ENCODE measurements around the gene ZMIZ1. TPM values are rescaled to one million over a fixed set of nuclear protein-coding genes. Genes with fewer than 3 reads are reported as not detected.
A peak's percentile ranks its signal among the peaks of the same experiment; 100 is the strongest.

The ZMIZ1 gene
- total RNA-seq, 4 donors from 2014 or later = 18.7 to 188 (median 36.7) TPM

DNA sequence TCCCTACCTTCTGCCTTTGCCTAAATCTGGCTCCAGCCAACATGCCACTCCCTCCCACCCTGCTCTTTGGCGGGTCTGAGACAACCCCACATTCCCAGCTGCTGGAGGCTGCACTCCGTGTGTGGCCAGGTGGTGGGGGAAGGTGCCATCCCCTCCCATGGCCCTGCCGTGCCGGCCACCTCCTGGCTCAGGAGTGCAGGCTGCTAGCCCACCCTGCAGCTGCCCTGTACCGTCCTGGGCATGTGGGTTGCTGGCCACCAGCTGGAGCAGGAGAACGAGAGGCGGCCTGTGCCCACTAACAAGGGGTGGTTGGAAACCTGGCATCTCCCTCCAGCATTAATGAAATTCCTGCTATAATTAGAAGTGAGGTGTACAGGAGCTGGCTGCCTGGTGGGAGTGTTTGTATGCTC is 97.6 kb downstream of the ZMIZ1 start:
- Histone ChIP-seq H3K4me3 (no peak overlapping the region), H3K36me3 (no peaks in the 10 kb centered on the region), H3K4me1 (peaks cover 17 to 30% of the 10 kb centered on the region in 2 donors), H3K27ac (peak overlapping the region in 1 of 2 donors; percentile 19), H3K27me3 (no peaks in the 10 kb centered on the region), H3K9me3 (no peaks in the 10 kb centered on the region)
- no peak for TF ChIP-seq POLR2A (IDR thresholded peaks at IDR 0.05)
- TF ChIP-seq, protein P1, sequence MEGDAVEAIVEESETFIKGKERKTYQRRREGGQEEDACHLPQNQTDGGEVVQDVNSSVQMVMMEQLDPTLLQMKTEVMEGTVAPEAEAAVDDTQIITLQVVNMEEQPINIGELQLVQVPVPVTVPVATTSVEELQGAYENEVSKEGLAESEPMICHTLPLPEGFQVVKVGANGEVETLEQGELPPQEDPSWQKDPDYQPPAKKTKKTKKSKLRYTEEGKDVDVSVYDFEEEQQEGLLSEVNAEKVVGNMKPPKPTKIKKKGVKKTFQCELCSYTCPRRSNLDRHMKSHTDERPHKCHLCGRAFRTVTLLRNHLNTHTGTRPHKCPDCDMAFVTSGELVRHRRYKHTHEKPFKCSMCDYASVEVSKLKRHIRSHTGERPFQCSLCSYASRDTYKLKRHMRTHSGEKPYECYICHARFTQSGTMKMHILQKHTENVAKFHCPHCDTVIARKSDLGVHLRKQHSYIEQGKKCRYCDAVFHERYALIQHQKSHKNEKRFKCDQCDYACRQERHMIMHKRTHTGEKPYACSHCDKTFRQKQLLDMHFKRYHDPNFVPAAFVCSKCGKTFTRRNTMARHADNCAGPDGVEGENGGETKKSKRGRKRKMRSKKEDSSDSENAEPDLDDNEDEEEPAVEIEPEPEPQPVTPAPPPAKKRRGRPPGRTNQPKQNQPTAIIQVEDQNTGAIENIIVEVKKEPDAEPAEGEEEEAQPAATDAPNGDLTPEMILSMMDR (IDR thresholded peaks at IDR 0.05) = no peak
- intact Hi-C loops (cut with DNase I; ENCODE audit: low total_unique reads) = no loop called here
- DNase-seq = no peak

DNA sequence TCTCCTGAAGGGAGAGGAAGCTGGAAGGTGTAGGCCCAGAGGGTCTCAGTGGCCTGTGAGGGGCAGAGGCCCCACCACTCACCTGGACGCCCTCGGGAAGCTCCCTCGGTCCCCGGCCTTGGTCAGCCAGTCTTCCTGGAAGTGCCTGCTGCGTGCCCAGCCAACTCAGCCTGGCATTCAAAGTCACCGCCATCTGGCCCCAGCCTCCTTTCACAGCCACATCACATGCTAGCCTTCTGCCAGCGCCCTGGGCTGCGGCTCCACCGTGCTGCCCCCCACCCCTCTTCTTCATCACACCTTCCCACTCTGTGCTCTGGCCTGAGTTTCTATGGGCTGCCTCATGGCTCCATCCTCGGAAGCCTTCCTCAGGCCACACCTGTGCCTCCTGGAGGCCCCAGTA is 98.0 kb downstream of the ZMIZ1 start:
- Histone ChIP-seq H3K4me3 (no peak overlapping the region), H3K27me3 (no peaks in the 10 kb centered on the region), H3K4me1 (peaks cover 17 to 30% of the 10 kb centered on the region in 2 donors), H3K36me3 (no peaks in the 10 kb centered on the region), H3K27ac (peak overlapping the region in 1 of 2 donors; percentile 19), H3K9me3 (no peaks in the 10 kb centered on the region)
- TF ChIP-seq POLR2A (IDR thresholded peaks at IDR 0.05) = no peak
- TF ChIP-seq, protein P1 (IDR thresholded peaks at IDR 0.05) = no peak
- no peak for DNase-seq
- intact Hi-C loops (cut with DNase I; ENCODE audit: low total_unique reads) = no loop called here

DNA sequence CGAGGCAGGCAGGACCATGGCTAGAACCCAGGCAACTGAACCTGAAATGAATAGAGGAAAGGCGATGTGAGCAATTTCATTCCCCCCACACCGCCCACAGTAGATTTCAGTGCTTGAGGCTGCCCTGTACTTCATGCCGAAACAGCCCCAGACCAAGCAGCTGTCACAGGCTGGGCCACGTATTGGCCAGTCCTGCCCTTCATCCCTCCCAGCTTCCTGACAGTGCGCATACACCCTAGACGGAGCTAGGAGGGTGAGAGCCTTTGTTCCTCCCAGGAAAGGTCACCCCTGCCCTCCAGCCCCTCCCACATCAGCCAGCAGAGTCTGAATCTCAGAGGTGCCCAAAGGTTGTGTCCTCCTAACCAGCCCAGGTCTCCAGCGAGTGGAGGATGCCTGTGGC is 98.8 kb downstream of the ZMIZ1 start:
- intact Hi-C loops (cut with DNase I; ENCODE audit: low total_unique reads) = no loop called here
- no peak for DNase-seq
- Histone ChIP-seq H3K9me3 (no peaks in the 10 kb centered on the region), H3K36me3 (no peaks in the 10 kb centered on the region), H3K4me3 (no peak overlapping the region), H3K27me3 (no peaks in the 10 kb centered on the region), H3K27ac (peak overlapping the region in 1 of 2 donors; percentile 78), H3K4me1 (peaks cover 17 to 30% of the 10 kb centered on the region in 2 donors)
- TF ChIP-seq, protein P1 (IDR thresholded peaks at IDR 0.05) = no peak
- TF ChIP-seq POLR2A (IDR thresholded peaks at IDR 0.05) = no peak

DNA sequence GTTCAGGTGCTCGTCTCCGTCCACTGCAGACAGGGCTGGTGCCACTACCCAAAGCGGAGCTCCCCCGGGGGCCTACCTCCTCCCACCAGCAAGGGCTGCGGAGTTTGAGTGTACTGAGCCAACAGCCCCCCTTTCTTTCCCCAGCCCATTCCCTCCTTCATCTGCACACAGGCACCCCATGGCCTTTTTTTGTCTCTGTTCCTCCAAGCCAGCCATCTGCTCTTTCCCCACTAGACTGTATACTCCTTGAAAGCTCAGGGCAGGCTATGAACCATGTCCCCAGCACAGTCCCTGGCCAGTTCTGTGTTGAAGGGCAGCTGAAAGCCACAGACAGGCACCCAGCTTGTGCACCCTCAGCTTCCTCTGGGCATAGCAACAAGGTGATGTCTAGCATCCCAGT is 99.4 kb downstream of the ZMIZ1 start:
- no peak overlapping the region for H3K4me3 ChIP-seq
- peaks cover 17 to 30% of the 10 kb centered on the region in 2 donors for H3K4me1 ChIP-seq
- TF ChIP-seq POLR2A (IDR thresholded peaks at IDR 0.05) = no peak
- TF ChIP-seq, protein P1 (IDR thresholded peaks at IDR 0.05) = no peak
- intact Hi-C loops (cut with DNase I; ENCODE audit: low total_unique reads) = no loop called here
- no peaks in the 10 kb centered on the region for H3K9me3 ChIP-seq
- no peaks in the 10 kb centered on the region for H3K36me3 ChIP-seq
- peak overlapping the region; percentile 18 to 78 for H3K27ac ChIP-seq
- DNase-seq = no peak
- H3K27me3 ChIP-seq = no peaks in the 10 kb centered on the region

DNA sequence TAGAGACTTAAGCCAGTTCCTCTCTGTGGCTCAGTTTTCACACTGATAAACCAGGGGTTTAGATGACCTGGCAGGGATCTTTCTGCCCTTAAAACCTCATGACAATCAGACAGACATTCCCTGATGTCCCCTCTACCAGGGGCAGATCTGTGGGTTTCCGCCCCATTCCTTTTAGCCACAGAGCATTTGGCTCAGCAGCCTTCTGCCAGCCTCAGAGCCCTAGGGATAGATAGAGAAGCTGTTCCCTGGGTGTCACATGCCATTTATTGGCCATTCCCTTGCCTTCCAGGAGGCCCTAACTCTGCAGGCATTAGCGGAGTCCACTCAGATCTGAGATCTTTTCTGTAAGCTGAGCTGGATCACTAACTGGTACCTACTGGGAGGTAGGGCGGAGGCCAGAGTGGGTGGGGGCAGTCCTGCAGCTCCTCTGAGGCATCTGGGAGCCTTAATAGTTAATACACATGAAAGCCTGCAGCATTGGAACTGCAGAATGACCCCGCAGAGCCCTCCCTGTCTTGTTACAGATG is 101.5 kb downstream of the ZMIZ1 start:
- TF ChIP-seq, protein P1 (IDR thresholded peaks at IDR 0.05) = no peak
- no peak for TF ChIP-seq POLR2A (IDR thresholded peaks at IDR 0.05)
- Histone ChIP-seq H3K27ac (peak overlapping the region; percentile 71 to 78), H3K9me3 (no peaks in the 10 kb centered on the region), H3K4me3 (no peak overlapping the region), H3K27me3 (no peaks in the 10 kb centered on the region), H3K4me1 (peaks cover 12 to 25% of the 10 kb centered on the region in 2 donors), H3K36me3 (no peaks in the 10 kb centered on the region)
- DNase-seq = no peak
- intact Hi-C loops (cut with DNase I; ENCODE audit: low total_unique reads) = no loop called here
